K562 (cell line): ENCODE results near the gene KLHL22. TPM values are rescaled to one million over a fixed set of nuclear protein-coding genes. Genes with fewer than 3 reads are reported as not detected.

ENCODE experiments used
- BACH1 ChIP-seq: fragments of 200-800 bp; sonication (Bioruptor generic); IDR thresholded peaks from 2 replicates; pipeline ENCODE4 v1.6.1; 2016; ENCODE audit warnings: missing genetic modification characterization, missing compliant biosample characterization
- E2F1 ChIP-seq: sonication (generic); formaldehyde crosslinking; IDR thresholded peaks from 2 replicates; pipeline ENCODE4 v1.8.1; 2023; ENCODE audit warnings: mild to moderate bottlenecking, missing genetic modification reagents, moderate library complexity
- E2F5 ChIP-seq: sonication (generic); formaldehyde crosslinking; IDR thresholded peaks from 2 replicates; pipeline ENCODE4 v1.8.0; 2022; ENCODE audit warnings: mild to moderate bottlenecking, missing genetic modification reagents
- E2F8 ChIP-seq: fragments of 450-650 bp; IDR thresholded peaks from 2 replicates; pipeline ENCODE4 v1.7.1; 2018; ENCODE audit warnings: mild to moderate bottlenecking, low read depth; ENCODE audit not compliant: partially characterized antibody
- FIP1L1 ChIP-seq: fragments of 200-400 bp; formaldehyde crosslinking; IDR thresholded peaks from 2 replicates; pipeline ENCODE4 v1.6.1; 2018; ENCODE audit warnings: mild to moderate bottlenecking, low read depth, low read length; ENCODE audit not compliant: poor library complexity, severe bottlenecking
- GTF2B ChIP-seq: IDR thresholded peaks from 2 replicates; pipeline ENCODE4 v1.6.1; 2011; ENCODE audit not compliant: insufficient read length; ENCODE audit errors: extremely low read depth
- MAX ChIP-seq: sonication (generic); formaldehyde crosslinking; IDR thresholded peaks from 2 replicates; pipeline ENCODE4 v1.9.0; 2022; ENCODE audit warnings: mild to moderate bottlenecking, missing genetic modification reagents
- NRF1 ChIP-seq, 2 experiments: fragments of 450-650 bp; IDR thresholded peaks in 1 of 2; conservative IDR thresholded peaks in 1 of 2; 2 replicates each; pipeline ENCODE4 v1.6.1; 2014; ENCODE audit warnings: mild to moderate bottlenecking in 2 of 2
- PURB ChIP-seq: sonication (generic); formaldehyde crosslinking; IDR thresholded peaks from 2 replicates; pipeline ENCODE4 v1.9.0; 2021; ENCODE audit warnings: low read depth, mild to moderate bottlenecking, missing genetic modification reagents
- U2AF1 ChIP-seq: fragments of 200-400 bp; formaldehyde crosslinking; optimal IDR thresholded peaks from 2 replicates; pipeline ENCODE3; 2017; ENCODE audit warnings: mild to moderate bottlenecking, low read depth, low read length, moderate library complexity
- YBX1 ChIP-seq: fragments of 450-650 bp; IDR thresholded peaks from 2 replicates; pipeline ENCODE4 v1.7.1; 2016; ENCODE audit warnings: mild to moderate bottlenecking
- ZNF134 ChIP-seq: fragments of 250-450 bp; sonication (Bioruptor Pico); conservative IDR thresholded peaks from 2 replicates; pipeline ENCODE4 v1.4.0; 2020
- ZNF23 ChIP-seq: fragments of 250-450 bp; sonication (Bioruptor Pico); IDR thresholded peaks from 2 replicates; pipeline ENCODE4 v1.4.0; 2020; ENCODE audit warnings: mild to moderate bottlenecking
- ZNF316 ChIP-seq: fragments of 450-650 bp; IDR thresholded peaks from 2 replicates; pipeline ENCODE4 v1.6.1; 2016
- ZNF512 ChIP-seq: IDR thresholded peaks from 2 replicates; pipeline ENCODE4 v1.6.1; 2016; ENCODE audit warnings: missing genetic modification characterization, missing compliant biosample characterization
- ZNF584 ChIP-seq: fragments of 200-800 bp; sonication (Bioruptor generic); IDR thresholded peaks from 2 replicates; pipeline ENCODE4 v1.6.1; 2016; ENCODE audit warnings: low read depth, mild to moderate bottlenecking, missing genetic modification characterization, missing compliant biosample characterization
- ZNF764 ChIP-seq: fragments of 250-450 bp; sonication (Bioruptor Pico); IDR thresholded peaks from 2 replicates; pipeline ENCODE4 v1.4.0; 2020; ENCODE audit warnings: low read depth, mild to moderate bottlenecking, moderate library complexity
- ZSCAN29 ChIP-seq: fragments of 450-650 bp; IDR thresholded peaks from 2 replicates; pipeline ENCODE4 v1.6.1; 2017
- polyA plus RNA-seq, 8 experiments: library from polyadenylated mRNA; depleted of rRNA in 4 of 8; stranded (reverse) in 5 of 8; unstranded in 3 of 8; fragments of >200 nt; fragmentation: Nextera tagmentation in 2 of 8; fragmentation: Illumina TruSeq in 1 of 8; extraction: Ambion mirVana in 2 of 8; extraction: Trizol in 1 of 8; gene quantifications; 2 replicates each; pipeline versions ENCODE4 v1.2.1 to v1.2.3, GENCODE V29; 2011 to 2014; ENCODE audit warnings: inconsistent platforms in 1 of 8, missing spikeins in 1 of 8
- total RNA-seq, 7 experiments: library from RNA; depleted of rRNA in 6 of 7; stranded (reverse); fragments of >200 nt in 6 of 7; fragmentation: Illumina TruSeq in 2 of 7; extraction: Trizol in 2 of 7; gene quantifications; 2 replicates each; pipeline versions ENCODE4 v1.2.1 to v1.2.3, GENCODE V29; 2011 to 2021; ENCODE audit warnings: low replicate concordance in 1 of 7

Gene KLHL22
- total and polyA plus RNA-seq, 9 of the 15 experiments (the other 6 are each of a cell fraction or from before 2014, with no cell fraction given) = 1.3 to 25.6 (median 15.2) TPM

- TF ChIP-seq E2F8 (no peak), PURB (CRISPR knock-in tag) (no peak), ZNF23 (CRISPR knock-in tag) (0 out of 2 replicates have a peak, but pooled peaks have one; percentile 26), GTF2B (no peak), E2F1 (CRISPR knock-in tag) (peak; percentile 56; the same call in 1 of the 2 replicates), ZNF316 (no peak), MAX (CRISPR knock-in tag) (peak; percentile 78), ZNF764 (CRISPR knock-in tag) (0 out of 2 replicates have a peak, but pooled peaks have one; percentile 61), BACH1 (tag) (peak; percentile 83), FIP1L1 (no peak), ZSCAN29 (no peak), U2AF1 (no peak), ZNF512 (tag) (no peak), ZNF134 (peak; percentile 50), E2F5 (CRISPR knock-in tag) (no peak), YBX1 (no peak), NRF1 (conservative IDR thresholded peaks at IDR 0.05 in 1 of 2, IDR thresholded peaks at IDR 0.05 in 1 of 2) (no peak), ZNF584 (0 out of 2 replicates have a peak, but pooled peaks have one; percentile 23)
These were observed 27.7 kb upstream of the KLHL22 start (continued) for GRCh38 chr22:20523086-20523983.
